MM.1S (cell line): ENCODE data around the gene ANXA6.

Experiments
- DNase-seq: peaks from one replicate; pipeline ENCODE4 v3.0.0-alpha.2; 2015
- H2AFZ ChIP-seq: fragments of 300-600 bp; sonication (generic); 2 replicates; pipeline ENCODE4 v1.6.0; 2016; ENCODE audit warnings: antibody characterized with exemption, low read length
- H3F3A ChIP-seq: fragments of 300-600 bp; sonication (generic); 2 replicates; pipeline ENCODE4 v1.6.1; 2016; ENCODE audit warnings: mild to moderate bottlenecking, antibody characterized with exemption, low read length, moderate library complexity, mixed read lengths; ENCODE audit not compliant: insufficient read depth
- H3K27ac ChIP-seq: fragments of 300-600 bp; sonication (generic); 2 replicates; pipeline ENCODE4 v1.5.1; 2016; ENCODE audit warnings: mild to moderate bottlenecking, low read length
- H3K27me3 ChIP-seq: fragments of 300-600 bp; sonication (generic); replicated peaks from 2 replicates; pipeline ENCODE4 v1.6.0; 2016; ENCODE audit warnings: low read length; ENCODE audit not compliant: insufficient read depth
- H3K36me3 ChIP-seq: fragments of 300-600 bp; sonication (generic); replicated peaks from 2 replicates; pipeline ENCODE4 v1.6.1; 2016; ENCODE audit warnings: mild to moderate bottlenecking, low read length, mixed read lengths; ENCODE audit not compliant: insufficient read depth
- H3K4me1 ChIP-seq: fragments of 300-600 bp; sonication (generic); 2 replicates; pipeline ENCODE4 v1.6.1; 2016; ENCODE audit warnings: low read length, mixed read lengths
- H3K4me2 ChIP-seq: fragments of 300-600 bp; sonication (generic); 2 replicates; pipeline ENCODE4 v1.6.0; 2016; ENCODE audit warnings: low read depth, low read length
- H3K4me3 ChIP-seq: fragments of 300-600 bp; sonication (generic); 2 replicates; pipeline ENCODE4 v1.5.1; 2016; ENCODE audit warnings: low read length, mixed read lengths
- H3K79me2 ChIP-seq: fragments of 300-600 bp; sonication (generic); 2 replicates; pipeline ENCODE4 v1.6.1; 2016; ENCODE audit warnings: mixed run types, low read length, mixed read lengths
- H3K9ac ChIP-seq: fragments of 300-600 bp; sonication (generic); 2 replicates; pipeline ENCODE4 v1.6.1; 2016; ENCODE audit warnings: low read length, mixed read lengths
- H3K9me2 ChIP-seq: fragments of 300-600 bp; sonication (generic); replicated peaks from 2 replicates; pipeline ENCODE4 v1.6.1; 2016; ENCODE audit warnings: mild to moderate bottlenecking, low read length, mixed read lengths; ENCODE audit not compliant: insufficient read depth
- H3K9me3 ChIP-seq: fragments of 300-600 bp; sonication (generic); replicated peaks from 2 replicates; pipeline ENCODE4 v1.6.1; 2016; ENCODE audit warnings: mild to moderate bottlenecking, low read length, mixed read lengths; ENCODE audit not compliant: insufficient read depth
- H4K20me1 ChIP-seq: fragments of 300-600 bp; sonication (generic); 2 replicates; pipeline ENCODE4 v1.6.1; 2016; ENCODE audit warnings: mild to moderate bottlenecking, low read length, moderate library complexity, mixed read lengths; ENCODE audit not compliant: insufficient read depth
- CTCF ChIP-seq: fragments of 300-600 bp; sonication (generic); IDR thresholded peaks from 2 replicates; pipeline ENCODE4 v1.5.1; 2016; ENCODE audit warnings: antibody characterized with exemption, low read length, mixed read lengths
- EZH2 ChIP-seq: fragments of 300-600 bp; sonication (generic); optimal IDR thresholded peaks from 2 replicates; pipeline ENCODE3; 2017; ENCODE audit warnings: low read depth, mild to moderate bottlenecking, antibody characterized with exemption, low read length, mixed read lengths
- EZH2phosphoT487 ChIP-seq: fragments of 300-600 bp; sonication (generic); IDR thresholded peaks from 2 replicates; pipeline ENCODE4 v1.6.1; 2018; ENCODE audit warnings: antibody characterized with exemption, low read length

The ANXA6 gene

GRCh38 chr5:151153766-151154272 lies 3.8 kb downstream of the ANXA6 start:
- Histone ChIP-seq H3K36me3 (no peaks in the 10 kb centered on the region), H3K9me2 (no peaks in the 10 kb centered on the region), H3K79me2 (peaks cover 97% of the 10 kb centered on the region), H2AFZ (no peak overlapping the region), H3K9me3 (no peaks in the 10 kb centered on the region), H4K20me1 (no peaks in the 10 kb centered on the region), H3F3A (peaks cover 50% of the 10 kb centered on the region), H3K27me3 (no peaks in the 10 kb centered on the region), H3K4me3 (no peak overlapping the region), H3K27ac (no peak overlapping the region), H3K4me2 (no peak overlapping the region), H3K4me1 (peaks cover 70% of the 10 kb centered on the region), H3K9ac (no peak overlapping the region)
- DNase-seq: no peak
- no peak for TF ChIP-seq CTCF
- TF ChIP-seq EZH2: no peak
- no peak for TF ChIP-seq EZH2phosphoT487

GRCh38 chr5:151153300-151153699 lies 4.3 kb downstream of the ANXA6 start:
- no peaks in the 10 kb centered on the region for H3K27me3 ChIP-seq
- TF ChIP-seq CTCF: no peak
- no peak for TF ChIP-seq EZH2phosphoT487
- no peak for TF ChIP-seq EZH2
- no peaks in the 10 kb centered on the region for H4K20me1 ChIP-seq
- H3K4me3 ChIP-seq: no peak overlapping the region
- no peak overlapping the region for H2AFZ ChIP-seq
- H3K4me2 ChIP-seq: no peak overlapping the region
- no peak for DNase-seq
- H3K9me2 ChIP-seq: no peaks in the 10 kb centered on the region
- H3K4me1 ChIP-seq: peaks cover 71% of the 10 kb centered on the region
- H3K9me3 ChIP-seq: no peaks in the 10 kb centered on the region
- no peaks in the 10 kb centered on the region for H3K36me3 ChIP-seq
- H3K27ac ChIP-seq: peak overlapping the region; percentile 90; the same call in 1 of the 2 replicates
- H3K9ac ChIP-seq: no peak overlapping the region
- peaks cover 100% of the 10 kb centered on the region for H3K79me2 ChIP-seq
- peaks cover 50% of the 10 kb centered on the region for H3F3A ChIP-seq

GRCh38 chr5:151151793-151152192 lies 5.8 kb downstream of the ANXA6 start:
- Histone ChIP-seq H3K4me2 (peak overlapping the region; percentile 70; the same call in 1 of the 2 replicates), H3K9me3 (no peaks in the 10 kb centered on the region), H3K9ac (peak overlapping the region; percentile 67; the same call in 1 of the 2 replicates), H3K27me3 (no peaks in the 10 kb centered on the region), H3K4me3 (no peak overlapping the region; the same call in 1 of the 2 replicates), H2AFZ (no peak overlapping the region), H3F3A (peaks cover 49% of the 10 kb centered on the region), H3K27ac (peak overlapping the region; percentile 90), H3K4me1 (peaks cover 80% of the 10 kb centered on the region), H3K9me2 (no peaks in the 10 kb centered on the region), H3K36me3 (no peaks in the 10 kb centered on the region), H3K79me2 (peaks cover 100% of the 10 kb centered on the region), H4K20me1 (no peaks in the 10 kb centered on the region)
- no peak for DNase-seq
- TF ChIP-seq EZH2 (no peak), EZH2phosphoT487 (no peak), CTCF (no peak)
